Muscle layer of colon (tissue), 2 donors: Measurements from ENCODE around the gene SS18L1.

ENCODE experiments used
- H3K27ac ChIP-seq: one replicate; pipeline ENCODE4 v1.7.0; 2013; ENCODE audit warnings: low read depth, mild to moderate bottlenecking, low read length, moderate library complexity
- H3K27me3 ChIP-seq, 2 donors: one replicate each; pipeline ENCODE4 v1.7.0; 2013; ENCODE audit warnings: low read length in 2 of 2, mild to moderate bottlenecking in 2 of 2; ENCODE audit not compliant: insufficient read depth in 2 of 2, control insufficient read depth in 1 of 2
- H3K36me3 ChIP-seq: one replicate; pipeline ENCODE4 v1.7.0; 2013; ENCODE audit warnings: mild to moderate bottlenecking, low read length; ENCODE audit not compliant: insufficient read depth
- H3K4me1 ChIP-seq: one replicate; pipeline ENCODE4 v1.7.0; 2013; ENCODE audit warnings: mild to moderate bottlenecking, low read length; ENCODE audit not compliant: insufficient read depth
- H3K4me3 ChIP-seq, 2 donors: one replicate each; pipeline ENCODE4 v1.7.0; 2013; ENCODE audit warnings: low read length in 2 of 2, low read depth in 1 of 2, mild to moderate bottlenecking in 1 of 2, moderate library complexity in 1 of 2
- H3K9ac ChIP-seq: one replicate; pipeline ENCODE4 v1.7.0; 2013; ENCODE audit warnings: low read length
- H3K9me3 ChIP-seq: one replicate; pipeline ENCODE4 v1.7.0; 2013; ENCODE audit warnings: mild to moderate bottlenecking, low read length
- donor health status: abdominal sarcoma.
- donor health status: Adenocarcinoma of cecum.

The SS18L1 gene

GRCh38 chr20:62170536-62170935 lies 27.0 kb downstream of the SS18L1 start:
- Histone ChIP-seq H3K27me3 (no peaks in the 10 kb centered on the region), H3K4me1 (no peaks in the 10 kb centered on the region), H3K27ac (no peak overlapping the region), H3K9ac (no peak overlapping the region), H3K9me3 (no peaks in the 10 kb centered on the region), H3K4me3 (no peak overlapping the region), H3K36me3 (peaks cover 18% of the 10 kb centered on the region)

- H3K9me3 ChIP-seq: no peaks in the 10 kb centered on the region
- no peak overlapping the region for H3K27ac ChIP-seq
- no peaks in the 10 kb centered on the region for H3K4me1 ChIP-seq
- peaks cover 12% of the 10 kb centered on the region for H3K36me3 ChIP-seq
- H3K4me3 ChIP-seq: no peak overlapping the region
- no peak overlapping the region for H3K9ac ChIP-seq
- no peaks in the 10 kb centered on the region for H3K27me3 ChIP-seq
Measured at GRCh38 chr20:62171245-62171644, 27.7 kb downstream of the SS18L1 start.

- Histone ChIP-seq H3K27me3 (no peaks in the 10 kb centered on the region), H3K9me3 (no peaks in the 10 kb centered on the region), H3K27ac (no peak overlapping the region), H3K4me3 (no peak overlapping the region), H3K9ac (no peak overlapping the region), H3K36me3 (peaks cover 10% of the 10 kb centered on the region), H3K4me1 (no peaks in the 10 kb centered on the region)
Measured at GRCh38 chr20:62172666-62173065, 29.1 kb downstream of the SS18L1 start.

GRCh38 chr20:62174021-62174804 lies 30.6 kb downstream of the SS18L1 start:
- H3K36me3 ChIP-seq: peaks cover 6% of the 10 kb centered on the region
- no peak overlapping the region for H3K27ac ChIP-seq
- no peak overlapping the region for H3K9ac ChIP-seq
- no peaks in the 10 kb centered on the region for H3K27me3 ChIP-seq
- no peak overlapping the region for H3K4me3 ChIP-seq
- H3K4me1 ChIP-seq: no peaks in the 10 kb centered on the region
- no peaks in the 10 kb centered on the region for H3K9me3 ChIP-seq

GRCh38 chr20:62174870-62175624 lies 31.5 kb downstream of the SS18L1 start:
- Histone ChIP-seq H3K4me3 (no peak overlapping the region), H3K27ac (no peak overlapping the region), H3K36me3 (peaks cover 6% of the 10 kb centered on the region)

GRCh38 chr20:62175711-62176110 lies 32.1 kb downstream of the SS18L1 start:
- no peaks in the 10 kb centered on the region for H3K4me1 ChIP-seq
- H3K36me3 ChIP-seq: peaks cover 6% of the 10 kb centered on the region
- no peaks in the 10 kb centered on the region for H3K27me3 ChIP-seq

More at GRCh38 chr20:62174870-62175624, 31.5 kb downstream of the SS18L1 start:
- Histone ChIP-seq H3K4me1 (no peaks in the 10 kb centered on the region), H3K9ac (no peak overlapping the region), H3K9me3 (no peaks in the 10 kb centered on the region), H3K27me3 (no peaks in the 10 kb centered on the region)

GRCh38 chr20:62176866-62177265 lies 33.3 kb downstream of the SS18L1 start:
- Histone ChIP-seq H3K9ac (no peak overlapping the region), H3K27ac (no peak overlapping the region), H3K9me3 (no peaks in the 10 kb centered on the region), H3K27me3 (no peaks in the 10 kb centered on the region), H3K4me3 (no peak overlapping the region), H3K4me1 (peaks cover under 1% of the 10 kb centered on the region), H3K36me3 (peaks cover 6% of the 10 kb centered on the region)

More at GRCh38 chr20:62175711-62176110, 32.1 kb downstream of the SS18L1 start:
- no peak overlapping the region for H3K27ac ChIP-seq
- no peaks in the 10 kb centered on the region for H3K9me3 ChIP-seq
- H3K9ac ChIP-seq: no peak overlapping the region
- no peak overlapping the region for H3K4me3 ChIP-seq

- H3K27me3 ChIP-seq: no peaks in the 10 kb centered on the region
- H3K36me3 ChIP-seq: peaks cover 6% of the 10 kb centered on the region
- H3K4me1 ChIP-seq: peaks cover 5% of the 10 kb centered on the region
- no peak overlapping the region for H3K27ac ChIP-seq
- H3K9me3 ChIP-seq: no peaks in the 10 kb centered on the region
- no peak overlapping the region for H3K9ac ChIP-seq
- H3K4me3 ChIP-seq: no peak overlapping the region
Measured at GRCh38 chr20:62177307-62177706, 33.7 kb downstream of the SS18L1 start.

GRCh38 chr20:62178316-62179161 lies 35.0 kb downstream of the SS18L1 start:
- Histone ChIP-seq H3K9ac (no peak overlapping the region), H3K9me3 (no peaks in the 10 kb centered on the region), H3K27me3 (no peaks in the 10 kb centered on the region), H3K4me3 (no peak overlapping the region), H3K4me1 (peaks cover 7% of the 10 kb centered on the region), H3K36me3 (peaks cover 6% of the 10 kb centered on the region), H3K27ac (no peak overlapping the region)

- H3K4me3 ChIP-seq: no peak overlapping the region
- no peak overlapping the region for H3K9ac ChIP-seq
- no peaks in the 10 kb centered on the region for H3K27me3 ChIP-seq
- H3K9me3 ChIP-seq: no peaks in the 10 kb centered on the region
- no peak overlapping the region for H3K27ac ChIP-seq
- H3K4me1 ChIP-seq: peaks cover 13% of the 10 kb centered on the region
- peaks cover 6% of the 10 kb centered on the region for H3K36me3 ChIP-seq
Measured at GRCh38 chr20:62179162-62179504, 35.6 kb downstream of the SS18L1 start.

- no peaks in the 10 kb centered on the region for H3K36me3 ChIP-seq
- H3K9ac ChIP-seq: no peak overlapping the region
- H3K4me1 ChIP-seq: peaks cover 19% of the 10 kb centered on the region
- H3K27me3 ChIP-seq: no peaks in the 10 kb centered on the region
- peak overlapping the region in 1 of 2 donors; percentile 74 for H3K4me3 ChIP-seq
- no peaks in the 10 kb centered on the region for H3K9me3 ChIP-seq
- H3K27ac ChIP-seq: no peak overlapping the region
Measured at GRCh38 chr20:62181808-62182207, 38.2 kb downstream of the SS18L1 start.
